HK-2 (cell line): Measurements from ENCODE around the gene CDH26.

Source experiments
- DNase-seq: peaks from one replicate; pipeline ENCODE4 v3.0.0-alpha.2; 2018; ENCODE audit not compliant: unreplicated experiment

CDH26 gene

DNA sequence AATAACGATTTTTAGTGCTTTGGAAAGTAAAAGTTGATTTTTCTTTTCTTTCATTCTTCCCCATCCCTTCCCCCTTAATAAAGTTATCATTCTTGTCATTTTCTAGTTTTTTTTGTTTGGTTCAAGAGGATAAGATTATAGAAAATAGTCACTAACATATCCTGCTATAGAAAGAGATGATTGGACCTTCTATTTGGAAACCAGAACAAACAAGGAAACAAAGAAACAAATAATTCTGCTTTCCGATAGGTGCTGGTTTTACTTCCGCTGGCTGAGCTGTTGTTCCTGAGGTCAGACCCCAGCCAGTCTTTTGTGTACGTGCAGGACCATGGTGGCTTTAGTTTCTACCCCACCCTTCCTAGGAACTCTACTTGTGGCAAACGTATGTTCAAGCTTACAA, at the start of gene CDH26:
Gene CDH26 (plus strand): TSS at position 301 of the 400 bp plus-strand sequence. CDS start 304 bp downstream, outside the sequence.
- no peak for DNase-seq

DNA sequence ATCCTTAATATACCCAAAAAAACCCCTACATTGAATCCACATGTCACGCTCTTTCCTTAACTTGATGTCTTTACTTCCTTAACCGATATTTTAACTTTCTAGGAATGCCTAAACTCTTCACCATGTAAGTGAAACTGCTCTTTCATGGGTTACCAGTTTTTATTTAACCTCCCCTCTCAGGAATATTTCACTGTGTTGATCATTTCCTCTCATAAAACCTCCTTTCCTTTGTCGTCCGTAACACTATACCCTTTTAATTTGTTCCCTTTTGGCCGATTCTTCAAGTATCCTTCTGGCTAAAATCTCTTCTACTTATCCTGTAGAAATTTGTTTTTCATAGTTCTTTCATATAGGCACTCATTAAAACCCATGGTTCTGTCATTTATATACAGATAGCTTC, 49.4 kb upstream of the CDH26 start:
- DNase-seq, result no peak

DNA sequence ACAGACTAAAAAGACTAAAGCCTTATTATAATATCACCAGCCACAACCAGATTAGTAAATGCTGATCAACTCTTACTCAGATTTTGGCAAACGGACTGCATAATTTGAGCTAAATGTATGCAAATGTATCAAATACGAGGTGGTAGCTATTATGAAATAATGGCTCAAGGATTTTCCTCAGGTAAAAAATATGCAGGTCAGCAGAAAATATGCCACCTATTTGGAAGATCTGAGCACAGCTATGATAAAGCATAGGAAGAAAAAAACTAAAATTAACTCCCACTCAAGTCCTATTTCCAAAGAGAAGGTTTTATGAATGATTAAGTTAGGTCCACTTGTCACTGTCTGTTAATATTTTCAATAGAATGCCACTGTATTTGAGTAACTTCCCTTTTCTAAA, 47.2 kb upstream of the CDH26 start:
- DNase-seq, result no peak

DNA sequence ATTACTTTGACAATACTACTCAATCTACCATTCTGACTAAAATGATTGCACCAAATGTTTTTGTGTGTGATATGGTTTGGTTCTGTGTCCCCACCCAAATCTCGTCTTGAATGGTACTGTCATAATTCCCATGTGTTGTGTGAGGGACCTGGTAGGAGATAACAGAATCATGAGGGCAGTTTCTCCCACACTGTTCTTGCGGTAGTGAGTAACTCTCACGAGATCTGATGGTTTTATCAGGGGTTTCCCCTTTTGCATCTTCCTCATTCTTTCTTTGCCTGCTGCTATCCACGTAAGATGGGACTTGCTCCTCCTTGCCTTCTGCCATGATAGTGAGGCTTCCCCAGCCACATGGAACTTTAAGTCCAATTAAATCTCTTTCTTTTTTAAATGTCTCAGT, 45.6 kb upstream of the CDH26 start:
- no peak for DNase-seq

DNA sequence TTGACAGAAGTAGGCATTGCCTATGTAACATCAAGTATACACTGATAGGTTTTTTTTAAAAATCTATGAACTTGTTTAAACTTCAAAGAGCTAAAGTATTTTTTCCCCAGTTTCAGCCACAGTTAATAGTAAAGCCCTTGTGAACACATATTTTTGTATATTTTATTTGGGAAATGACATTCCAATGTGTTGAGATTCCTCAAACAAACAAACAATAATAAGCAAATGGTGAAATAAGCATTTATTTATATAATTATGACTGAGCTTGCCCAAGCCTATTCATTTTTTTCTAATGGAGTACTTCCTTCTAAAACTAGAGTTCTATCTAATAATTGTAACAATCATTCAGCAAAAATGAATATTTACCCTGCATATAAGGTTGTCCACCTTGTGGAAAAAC, 37.3 kb upstream of the CDH26 start:
- no peak for DNase-seq

DNA sequence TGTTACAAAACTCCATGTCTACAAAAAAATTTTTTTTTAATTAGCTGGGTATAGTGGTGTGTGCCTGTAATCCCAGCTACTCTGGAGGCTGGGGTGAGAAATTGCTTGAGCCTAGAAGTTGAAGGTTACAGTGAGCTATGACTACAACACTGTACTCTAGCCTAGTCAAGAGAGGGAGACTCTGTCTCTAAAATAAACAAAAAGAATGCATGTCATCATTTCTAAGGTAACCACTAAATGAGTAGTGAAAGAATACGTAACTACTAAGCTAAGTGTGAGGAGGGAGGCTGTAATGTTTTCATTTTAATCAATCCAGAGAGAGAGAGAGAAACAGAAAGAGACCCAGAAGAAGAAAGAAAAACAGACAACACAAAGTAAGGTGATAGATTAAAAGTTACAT, 34.7 kb upstream of the CDH26 start:
- DNase-seq, result no peak

DNA sequence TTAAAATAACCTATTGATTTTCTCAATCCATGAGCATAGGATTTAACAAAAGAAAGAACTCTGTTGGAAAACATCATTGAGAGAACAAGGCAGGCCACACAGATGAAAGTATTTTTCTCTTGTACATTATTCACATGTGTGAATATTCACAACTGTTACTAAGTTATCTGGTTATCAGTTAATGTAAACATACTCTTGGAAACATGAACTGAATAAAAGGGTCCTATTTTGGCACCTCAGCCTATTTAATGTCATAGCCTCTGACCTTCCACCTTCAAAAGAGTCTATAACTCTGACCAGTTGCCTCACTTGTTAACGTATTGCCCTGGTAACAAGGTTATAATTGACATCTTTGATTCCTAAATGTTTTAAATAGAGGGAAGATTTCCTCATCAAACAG, 32.9 kb upstream of the CDH26 start:
- DNase-seq, result no peak

DNA sequence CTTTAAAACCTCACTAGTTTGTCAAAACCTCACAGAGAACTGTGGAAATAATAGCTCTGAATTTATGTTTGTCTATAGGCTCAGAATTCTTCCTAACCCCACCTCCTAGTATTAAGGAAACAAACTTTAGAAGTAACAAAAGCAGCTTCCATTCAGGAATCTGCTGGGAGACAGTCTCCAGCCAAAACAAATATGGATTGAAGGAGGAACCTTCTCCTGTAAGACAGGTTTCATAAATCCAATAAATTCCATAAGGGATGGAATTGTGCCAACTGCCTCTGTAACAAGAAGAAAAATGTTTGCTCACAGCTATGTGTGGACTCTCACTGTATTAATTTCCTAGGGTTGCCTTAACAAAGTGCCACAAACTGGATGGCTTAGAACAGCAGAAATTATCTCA, 32.3 kb upstream of the CDH26 start:
- DNase-seq, result no peak

DNA sequence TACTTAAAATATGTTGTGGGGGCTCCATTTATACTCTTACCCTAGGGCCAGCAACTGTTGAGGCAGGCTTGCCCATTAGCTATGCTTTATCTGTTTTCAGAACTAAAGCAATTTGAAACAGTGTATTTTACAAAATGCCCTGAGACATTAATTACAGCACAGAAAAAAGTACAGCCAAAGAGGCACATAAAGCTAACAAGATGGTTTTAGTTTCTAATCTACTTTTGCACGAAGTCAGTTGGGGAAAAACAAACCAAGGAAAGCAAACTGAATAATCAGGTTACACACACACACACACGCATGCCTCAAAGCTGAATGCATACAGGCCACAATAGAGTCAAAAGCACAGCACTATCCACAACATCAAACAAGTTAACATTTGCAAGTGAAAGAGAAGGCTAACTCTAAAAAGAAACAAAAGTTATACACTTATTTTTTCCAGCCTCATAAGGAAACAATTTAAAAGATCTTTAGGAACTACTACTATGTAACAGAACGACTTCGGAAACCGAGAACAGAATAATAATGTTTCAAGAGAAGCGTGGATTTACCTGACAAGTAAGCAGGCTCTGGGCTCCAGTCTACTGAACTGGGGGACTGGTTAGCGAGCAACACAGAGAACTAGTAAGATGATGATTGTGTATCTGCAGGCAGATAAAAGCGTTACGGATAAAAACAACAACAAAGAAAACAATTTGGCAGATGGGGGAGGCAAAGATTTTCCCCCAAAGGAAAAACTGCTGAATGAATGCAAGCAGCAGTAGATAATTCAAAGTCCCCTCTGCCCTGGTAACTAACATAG, 26.5 kb upstream of the CDH26 start:
- DNase-seq, result no peak

DNA sequence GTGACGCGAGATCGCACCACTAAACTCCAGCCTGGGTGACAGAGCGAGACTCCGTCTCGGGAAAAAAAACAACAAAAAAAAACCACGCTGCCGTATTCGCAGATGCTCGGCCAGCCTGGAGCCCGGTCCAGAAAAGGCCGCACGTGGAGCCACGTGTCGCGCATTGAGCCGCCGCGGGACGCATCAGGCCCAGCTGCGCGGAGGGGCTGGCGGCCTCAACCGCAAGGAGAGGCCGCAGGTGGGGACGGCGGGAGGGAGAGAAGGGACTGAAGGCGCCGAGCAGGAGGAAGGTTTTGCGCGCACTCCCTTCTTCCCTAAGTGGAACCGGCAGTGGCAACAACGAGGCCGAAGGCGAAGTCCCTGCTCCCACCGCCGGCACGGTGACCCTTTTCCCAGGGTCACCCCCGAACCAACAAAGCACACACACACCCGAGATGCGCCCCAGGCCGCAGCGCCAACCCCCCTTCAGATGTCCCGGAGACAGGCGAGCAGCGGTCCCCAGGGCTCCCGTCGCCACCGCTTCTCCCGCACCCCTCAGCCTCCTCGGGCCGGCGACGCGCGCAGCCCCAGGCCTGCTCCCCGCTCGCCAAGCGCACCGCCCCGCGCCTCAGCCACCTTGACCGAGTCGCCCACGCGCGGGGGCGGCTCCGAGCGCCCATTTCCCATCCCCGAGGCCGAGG, 25.5 kb upstream of the CDH26 start:
- DNase-seq, result no peak

DNA sequence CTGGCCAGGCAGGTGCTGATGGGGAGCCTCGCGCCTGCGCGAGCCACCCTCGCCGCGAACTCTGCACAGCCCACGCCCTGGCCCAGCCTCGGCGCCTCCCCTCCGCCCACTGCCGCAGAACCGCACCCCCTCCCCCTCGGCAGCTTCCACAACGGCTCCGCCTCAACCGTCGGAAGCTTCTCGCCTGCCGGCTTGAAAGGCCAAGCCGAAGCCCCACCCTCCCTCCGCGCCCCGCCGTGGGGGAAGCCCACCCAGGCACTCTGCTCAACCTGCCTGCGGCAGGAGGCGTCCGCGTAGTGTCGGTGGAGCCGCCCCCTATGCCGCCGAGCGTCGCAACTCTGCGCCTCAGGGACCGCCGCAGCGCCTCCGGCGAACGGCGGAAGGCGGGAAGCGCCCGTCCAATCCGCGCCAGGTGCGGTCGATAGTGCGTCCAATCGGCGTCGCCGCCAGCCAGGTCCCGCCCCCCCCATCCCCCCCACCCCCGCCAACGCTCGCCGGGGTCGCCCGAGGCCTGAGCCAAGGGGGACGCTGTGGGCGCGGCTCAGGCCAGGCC, 24.9 kb upstream of the CDH26 start, which contains the start of gene SYCP2:
Gene SYCP2 (minus strand): TSS at position 342 of the 553 bp plus-strand sequence. CDS start 11,224 bp downstream, outside the sequence.
- DNase-seq, result peak; percentile 96

DNA sequence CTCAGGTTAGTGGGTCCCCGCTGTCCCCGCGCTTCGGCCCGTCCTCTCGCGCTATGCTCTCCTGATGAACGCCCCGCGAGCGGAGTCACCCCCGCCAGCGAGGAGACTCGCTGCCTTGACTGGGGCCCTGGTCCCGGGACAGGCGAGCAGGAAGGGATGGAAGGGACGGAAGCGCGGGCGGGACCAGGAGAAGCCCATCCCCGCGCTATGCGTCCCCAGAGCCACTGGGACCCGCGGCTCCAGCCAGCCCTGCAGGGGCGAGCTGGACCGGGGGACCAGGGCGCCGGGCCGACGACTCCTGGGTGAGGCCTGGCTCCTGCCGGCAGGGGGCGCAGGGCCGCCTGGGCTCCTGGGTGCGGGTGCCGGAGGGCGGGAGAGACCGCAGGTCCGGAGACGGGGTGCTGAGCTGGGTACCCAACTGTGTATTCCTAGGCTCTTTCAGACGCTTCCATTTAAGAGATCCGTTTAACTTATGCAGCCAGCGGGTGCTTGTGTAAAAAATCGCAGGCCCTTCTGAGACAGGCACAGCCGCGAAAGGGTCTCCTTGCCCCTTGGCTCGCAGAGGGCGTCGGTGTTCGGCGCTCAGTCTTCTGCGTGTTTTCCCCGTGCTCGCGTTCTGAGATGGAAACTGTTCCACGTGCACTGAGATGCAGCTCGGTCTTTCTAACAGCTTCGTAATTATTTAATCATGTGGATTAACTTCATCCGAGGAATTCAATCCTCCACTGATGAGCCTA, 24.2 kb upstream of the CDH26 start:
- peak; percentile 97 for DNase-seq

DNA sequence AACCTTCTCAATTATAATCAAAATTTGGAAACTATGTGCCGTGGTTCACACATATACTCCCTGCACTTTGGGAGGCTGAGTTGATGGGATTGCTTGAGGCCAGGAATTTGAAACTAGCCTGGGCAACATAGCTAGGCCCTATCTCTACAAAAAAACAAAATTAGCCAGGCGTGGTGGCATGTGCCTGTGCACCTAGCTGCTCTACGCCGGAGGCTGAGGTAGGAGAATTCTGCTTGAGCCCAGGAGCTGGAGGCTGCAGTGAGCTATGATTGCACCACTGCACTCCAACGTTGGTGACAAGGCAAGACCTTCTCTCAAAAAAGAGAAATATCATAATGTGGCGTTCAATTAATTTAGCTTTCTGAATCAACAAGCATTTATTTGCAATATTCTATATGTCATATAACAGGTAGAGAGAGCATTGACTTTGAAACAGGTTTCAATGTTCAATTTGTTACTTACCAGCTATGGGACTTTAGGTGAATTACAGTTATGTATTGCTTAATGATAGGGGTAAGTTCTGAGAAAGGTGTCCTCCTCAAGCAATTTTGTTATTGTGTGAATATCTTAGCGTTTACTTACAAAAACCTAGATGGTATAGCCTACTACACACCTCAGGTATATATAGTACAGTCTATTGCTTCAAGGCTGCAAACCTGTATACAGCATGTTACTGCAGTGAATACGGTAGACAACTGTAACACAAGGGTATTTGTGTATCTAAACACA, 22.6 kb upstream of the CDH26 start:
- no peak for DNase-seq

DNA sequence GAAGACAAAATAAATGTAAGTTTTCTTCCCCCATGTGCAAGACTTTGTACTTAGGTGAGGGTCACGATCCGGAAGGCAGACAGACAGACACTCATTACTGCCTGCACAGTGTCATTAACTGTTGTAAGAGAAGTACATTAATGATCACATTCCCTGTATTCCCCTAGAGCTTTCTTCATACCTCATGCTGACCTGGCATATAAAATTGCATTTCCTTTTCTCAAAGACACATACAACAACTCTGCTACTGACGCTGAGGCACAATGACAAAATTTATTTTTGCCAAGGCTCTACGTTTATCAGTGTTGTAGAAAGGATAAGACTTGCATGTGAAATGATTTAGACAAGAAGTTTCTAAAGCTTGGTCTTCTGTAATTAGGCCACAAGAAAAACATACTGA, 21.8 kb upstream of the CDH26 start:
- DNase-seq, result no peak

DNA sequence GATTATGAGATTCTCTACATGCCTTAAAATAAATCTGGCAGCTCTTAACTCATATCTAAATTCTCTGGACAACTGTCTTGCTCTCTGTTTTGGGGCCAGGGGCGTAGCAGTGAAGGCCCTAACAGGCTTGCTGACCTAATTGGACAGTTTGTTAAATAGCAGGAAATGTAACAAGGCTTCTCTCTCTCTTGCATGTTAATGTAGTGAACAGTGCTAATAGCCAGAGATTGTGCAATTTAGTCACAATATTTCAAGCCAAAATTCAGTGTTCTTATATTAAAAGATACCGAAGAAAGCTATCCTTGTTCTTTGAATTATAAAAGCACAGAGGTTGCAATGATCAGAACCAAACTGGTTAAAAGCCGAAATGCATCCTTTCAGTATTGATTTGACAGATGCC, 21.1 kb upstream of the CDH26 start:
- no peak for DNase-seq

DNA sequence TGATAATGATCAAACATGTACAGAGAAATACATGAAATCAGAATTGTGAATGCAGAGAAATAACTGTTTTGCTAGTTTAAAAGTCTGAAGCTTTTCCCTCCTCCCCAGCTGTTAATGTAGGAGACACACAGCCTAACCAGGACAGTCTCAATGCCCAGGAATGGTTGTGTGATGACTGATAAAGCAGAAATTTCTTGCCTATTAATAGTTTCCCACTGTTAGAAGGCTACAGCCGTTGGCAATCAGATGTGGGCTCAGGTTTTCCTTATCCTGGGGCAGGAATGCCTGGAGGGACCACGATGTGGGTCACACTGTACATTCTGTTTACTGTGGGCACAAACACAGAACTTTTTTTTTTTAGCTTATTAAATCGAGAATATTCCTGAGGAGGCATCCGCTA, 20.0 kb upstream of the CDH26 start:
- DNase-seq, result no peak

DNA sequence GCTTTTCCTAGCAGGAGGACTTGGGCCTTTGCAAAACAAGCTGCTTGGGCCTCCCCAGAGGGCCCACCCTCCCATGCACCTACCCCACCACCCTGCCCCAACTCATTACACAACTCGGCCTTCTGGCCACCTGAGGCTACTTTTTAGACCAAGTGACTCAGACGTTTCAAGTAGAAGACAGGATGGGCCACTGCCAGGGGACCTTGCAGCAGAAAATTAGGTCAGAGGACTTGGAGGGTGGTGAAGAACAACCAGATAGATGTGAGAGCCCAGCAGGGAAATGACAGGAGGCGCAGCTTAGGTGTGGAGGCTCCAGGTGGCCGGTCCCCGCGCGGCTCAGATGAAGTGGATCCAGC, 19.5 kb upstream of the CDH26 start:
- peak; percentile 18 for DNase-seq

DNA sequence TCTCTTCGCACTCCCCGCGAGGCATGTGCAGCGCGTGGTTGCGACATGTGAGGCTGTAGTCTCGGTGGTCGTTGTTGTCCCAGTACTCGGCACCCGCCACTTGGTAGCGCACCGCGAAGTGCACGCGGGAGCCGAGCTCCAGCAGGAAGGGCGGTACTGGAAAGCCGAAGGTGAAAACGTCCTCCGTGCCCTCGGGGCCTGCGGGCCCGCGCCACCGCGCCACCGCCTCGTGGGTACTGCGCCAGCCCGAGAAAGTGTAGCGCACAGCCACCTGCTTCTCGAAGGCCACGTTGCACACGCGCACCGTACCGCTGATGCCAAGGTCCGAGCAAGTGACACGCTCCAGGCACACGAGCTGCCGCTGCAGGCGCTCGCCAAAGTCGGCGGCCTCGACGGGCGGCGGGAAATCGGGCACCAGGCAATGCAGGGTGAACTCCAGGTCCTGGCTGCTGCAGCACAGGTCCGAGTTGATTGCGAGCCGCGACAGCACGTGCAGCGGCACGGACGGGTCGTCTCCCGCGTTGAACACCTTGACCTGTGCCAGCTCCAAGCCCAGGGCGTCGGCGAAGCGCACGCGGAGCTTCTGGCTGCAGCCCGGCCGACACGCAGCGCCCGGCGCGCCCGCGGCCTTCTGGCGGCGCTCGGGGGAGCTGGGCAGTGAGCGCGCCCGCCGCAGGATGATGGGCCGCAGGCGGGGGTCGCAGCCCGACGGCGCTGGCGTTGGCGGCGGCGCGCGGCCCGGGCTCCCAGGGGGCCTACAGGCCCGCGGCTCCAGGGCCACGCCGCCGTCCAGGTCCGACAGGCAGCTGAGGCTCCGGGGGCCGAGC, 19.0 kb upstream of the CDH26 start:
- DNase-seq, result no peak

DNA sequence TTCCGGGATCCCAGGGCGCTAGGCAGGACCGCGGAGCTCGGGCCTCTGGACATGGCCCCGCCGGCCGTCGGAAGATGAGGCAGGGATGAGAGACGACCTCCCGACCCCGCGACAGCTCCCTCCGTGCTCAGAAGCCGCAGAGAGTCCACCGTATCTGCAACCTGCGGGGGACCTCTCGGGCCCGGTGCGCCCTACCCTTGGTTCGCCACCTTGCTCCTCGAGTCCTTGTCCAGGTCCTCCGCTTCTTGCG, 18.4 kb upstream of the CDH26 start:
- DNase-seq, result no peak

DNA sequence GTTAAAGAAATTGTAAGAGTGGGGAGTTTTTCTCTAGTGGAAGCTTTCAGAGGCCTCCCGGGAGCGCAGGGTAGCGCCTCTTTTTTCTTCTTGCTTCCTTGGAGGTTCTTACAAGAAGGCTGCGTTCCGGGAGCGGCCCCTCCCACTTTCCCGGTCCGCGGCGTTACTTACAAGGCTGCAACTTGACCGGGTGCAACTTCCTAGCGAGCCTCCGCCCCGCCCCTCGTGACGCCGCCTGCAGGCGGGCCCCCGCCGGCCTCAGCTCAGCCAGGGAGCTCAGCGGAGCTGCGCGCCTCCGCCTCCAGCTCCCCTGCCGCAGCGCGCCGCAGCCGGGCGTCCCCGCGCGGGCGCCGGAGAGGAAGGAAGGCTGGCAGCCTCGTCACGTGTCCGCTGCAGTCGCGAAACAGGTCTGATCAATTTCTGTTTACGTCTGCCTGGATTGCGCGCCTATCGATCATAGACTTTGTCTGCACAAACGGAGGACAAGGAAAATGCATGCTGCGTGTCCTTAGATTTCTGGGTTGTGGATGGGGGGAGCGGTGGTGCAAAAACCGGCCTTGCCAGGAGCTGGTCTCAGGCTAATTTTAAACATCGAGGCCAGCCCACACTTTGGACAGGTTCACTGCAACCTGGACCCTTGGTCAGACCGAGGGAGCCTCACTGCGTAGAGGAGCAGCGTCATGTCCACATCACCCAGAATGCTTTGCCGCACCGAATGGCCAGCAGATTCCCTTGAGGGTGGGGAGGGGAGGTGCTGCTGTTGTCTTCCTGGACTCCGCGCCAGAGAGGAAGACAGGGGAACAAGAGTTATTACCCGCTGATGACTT, 17.9 kb upstream of the CDH26 start, which contains the start of the genes FAM217B and PPP1R3D:
Gene FAM217B (plus strand): TSS at position 261 of the 827 bp plus-strand sequence. CDS start 3,555 bp downstream, outside the sequence.
Gene PPP1R3D (minus strand): TSS at position 177 of the 827 bp plus-strand sequence. CDS start 374 bp downstream, outside the sequence.
- peak; percentile 97 for DNase-seq
